Stimulated activated CD4-positive, alpha-beta T cell treated with anti-CD3 and anti-CD28 coated beads, Interleukin-12 subunit alpha, Interleukin-12 subunit beta, amount 100 ng/mL, for 48 hours (primary cell): ENCODE data around the gene ZBTB21.
"Not testable (repeated sequence)": the region's sequence is repeated elsewhere in the genome, so short reads cannot be mapped to it uniquely, and the experiment has no call there.

Source experiments
- DNase-seq, 3 donors: peaks; one replicate each; pipeline ENCODE4 v3.0.0-alpha.2; 2020; ENCODE audit warnings: low read depth in 2 of 3, low spot score in 1 of 3

ZBTB21 gene

DNA sequence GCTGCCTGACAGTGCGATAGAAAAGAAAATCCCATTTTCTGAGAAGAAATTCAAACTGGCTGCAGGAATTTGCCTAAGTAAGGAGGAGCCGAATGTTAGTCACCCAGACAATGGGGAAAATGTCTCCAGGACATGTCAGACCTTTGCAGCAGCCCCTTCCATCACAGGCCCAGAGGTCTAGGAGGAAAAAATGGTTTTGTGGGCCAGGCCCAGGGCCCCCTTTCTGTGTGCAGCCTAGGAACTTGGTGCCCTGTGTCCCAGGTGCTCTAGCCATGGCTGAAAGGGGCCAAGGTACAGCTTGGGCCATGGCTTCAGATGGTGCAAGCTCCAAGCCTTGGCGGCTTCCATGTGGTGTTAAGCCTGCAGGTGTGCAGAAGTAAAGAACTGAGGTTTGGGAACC lies 14.6 kb downstream of the ZBTB21 start:
- DNase-seq = no peak

DNA sequence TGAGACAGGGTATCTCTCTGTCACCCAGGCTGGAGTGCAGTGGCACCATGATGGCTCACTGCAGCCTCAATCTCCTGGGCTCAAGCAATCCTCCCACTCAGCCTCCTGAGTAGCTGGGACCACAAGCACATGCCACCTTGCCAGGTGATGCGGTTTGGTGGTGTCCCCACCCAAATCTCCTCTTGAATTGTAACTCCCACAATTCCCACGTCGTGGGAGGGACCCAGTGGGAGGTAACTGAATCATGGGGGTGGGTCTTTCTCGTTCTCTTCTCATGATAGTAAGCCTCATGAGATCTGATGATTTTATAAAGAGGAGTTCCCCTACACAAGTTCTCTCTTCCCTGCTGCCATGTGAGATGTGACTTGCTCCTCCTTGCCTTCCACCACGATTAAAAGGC lies 15.5 kb downstream of the ZBTB21 start:
- DNase-seq = not testable (repeated sequence)

DNA sequence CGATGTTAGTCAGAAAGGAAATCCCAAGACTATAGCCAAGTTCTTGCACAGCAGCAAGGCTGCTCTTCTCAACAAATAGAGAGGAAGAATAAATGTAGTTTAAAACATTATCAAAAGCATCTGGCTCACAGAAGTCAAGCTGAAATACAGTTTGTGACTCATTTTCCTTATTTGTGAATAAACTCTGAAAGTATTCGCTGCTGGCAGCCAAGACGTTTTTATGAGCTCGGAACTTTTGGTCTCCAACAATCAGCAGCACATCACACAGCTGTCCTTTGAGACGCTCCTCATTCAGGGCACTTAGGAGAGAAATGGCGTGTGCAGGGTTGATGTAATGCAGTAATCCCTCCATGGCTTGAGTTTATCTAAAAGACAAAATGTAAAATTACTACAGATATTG lies 16.4 kb downstream of the ZBTB21 start:
- DNase-seq = no peak

DNA sequence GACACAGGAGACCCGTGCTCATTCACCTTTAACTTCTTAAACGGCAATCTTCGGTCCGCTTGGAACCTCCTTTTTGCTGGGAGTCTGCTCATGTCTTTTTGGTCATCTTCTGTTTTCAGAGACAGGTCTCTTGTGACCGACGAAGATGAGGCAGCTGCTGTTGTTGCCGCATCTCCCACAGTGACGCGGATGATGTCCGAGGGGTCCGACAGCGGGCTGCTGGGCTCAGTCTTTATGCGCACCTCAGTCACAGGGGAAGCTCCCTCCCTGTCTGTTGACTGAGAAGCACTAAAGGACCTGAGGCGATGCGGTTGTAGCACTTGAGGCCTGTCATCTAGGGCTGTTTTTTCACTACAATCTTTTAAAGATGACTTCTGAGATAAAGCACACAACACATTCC lies 17.6 kb downstream of the ZBTB21 start:
- DNase-seq = no peak

DNA sequence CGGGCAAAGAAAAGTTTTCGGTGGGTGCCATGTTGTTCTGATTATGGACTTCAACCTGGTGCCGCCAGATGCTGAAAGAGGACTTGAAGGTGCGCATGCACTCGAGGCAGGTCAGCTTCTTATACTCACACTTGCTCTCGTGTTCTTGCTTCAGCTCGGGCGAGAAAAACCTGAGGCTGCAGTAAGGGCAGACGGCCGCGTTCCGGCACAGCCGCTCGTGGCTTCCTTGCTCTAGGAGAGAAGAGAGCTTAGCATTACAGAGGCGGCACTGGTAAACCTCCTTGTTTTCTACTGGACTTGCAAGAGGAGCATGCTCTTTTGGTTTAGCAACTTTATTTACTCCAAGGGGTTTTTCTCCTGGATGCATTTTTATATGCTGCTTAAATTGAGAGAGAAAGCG lies 18.5 kb downstream of the ZBTB21 start:
- DNase-seq = no peak

DNA sequence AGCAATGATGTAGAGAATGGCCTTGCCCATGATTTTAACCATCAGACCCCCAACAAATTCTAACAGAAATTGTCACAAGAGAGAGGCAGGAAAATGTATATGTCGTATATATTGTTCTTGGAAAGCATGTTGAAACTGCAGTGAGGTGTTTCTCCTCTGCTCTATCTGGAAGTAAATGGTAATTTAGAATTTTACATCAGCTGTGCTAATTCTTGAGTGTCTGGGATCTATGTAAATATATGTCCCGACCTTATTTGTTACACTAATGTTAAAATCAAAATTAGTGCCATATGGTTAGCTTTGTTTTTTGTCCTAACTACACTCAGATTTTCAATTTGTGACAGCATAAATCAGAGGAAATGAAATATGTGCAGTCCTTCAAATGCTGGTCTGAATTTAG lies 20.5 kb downstream of the ZBTB21 start:
- DNase-seq = no peak

DNA sequence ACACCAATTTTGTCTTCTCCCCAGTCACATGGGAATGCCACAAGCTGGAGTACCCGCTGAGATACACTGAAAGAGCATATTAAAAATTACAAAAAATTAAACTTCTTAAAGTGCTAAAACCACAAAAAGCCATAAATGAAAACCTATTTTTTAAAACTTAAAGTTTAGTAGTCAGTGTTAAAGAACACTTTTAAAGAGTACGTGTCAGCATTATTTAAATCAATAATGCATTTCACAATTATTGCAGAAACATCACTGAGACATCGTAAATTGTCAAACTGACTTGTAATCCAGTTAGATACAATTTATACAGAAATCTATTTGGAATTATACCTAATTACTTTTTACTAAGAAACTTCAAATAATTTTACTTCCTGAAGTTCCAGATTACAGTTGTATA lies 22.9 kb downstream of the ZBTB21 start:
- DNase-seq = no peak

DNA sequence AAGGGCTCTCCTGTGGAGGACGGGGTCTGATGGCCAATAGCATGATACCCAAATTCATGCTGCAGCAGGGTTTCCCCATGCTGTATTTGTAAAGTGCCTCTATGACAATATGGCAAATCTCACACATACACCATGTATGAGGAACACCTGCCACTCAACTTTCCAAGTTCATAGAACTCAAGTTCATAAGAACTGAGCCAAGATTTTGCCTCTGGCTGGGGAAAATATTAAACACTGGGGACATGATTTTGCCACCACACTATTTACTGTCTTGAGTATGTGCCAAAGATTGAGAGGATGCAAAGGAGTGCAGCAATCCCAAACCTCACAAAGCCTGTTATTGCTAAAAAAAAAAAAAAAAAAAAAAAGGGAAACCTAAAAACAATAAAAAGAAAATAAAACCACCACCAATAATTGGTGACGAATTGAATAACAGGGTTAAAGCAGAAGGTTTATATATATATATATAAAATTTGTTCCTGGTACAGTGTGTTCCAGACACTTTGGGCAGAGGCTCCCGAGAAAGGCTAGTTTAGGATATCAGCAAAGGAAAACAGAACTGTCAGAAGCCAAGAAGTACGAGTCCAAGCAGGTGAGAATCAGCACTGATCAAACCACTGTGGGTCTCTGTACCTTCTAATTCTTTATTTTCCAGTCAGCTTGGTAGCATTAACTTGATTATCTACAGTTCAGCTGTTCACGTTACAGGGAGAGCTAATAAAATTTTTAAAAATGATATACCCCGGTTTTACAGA lies 24.3 kb downstream of the ZBTB21 start:
- DNase-seq = no peak

DNA sequence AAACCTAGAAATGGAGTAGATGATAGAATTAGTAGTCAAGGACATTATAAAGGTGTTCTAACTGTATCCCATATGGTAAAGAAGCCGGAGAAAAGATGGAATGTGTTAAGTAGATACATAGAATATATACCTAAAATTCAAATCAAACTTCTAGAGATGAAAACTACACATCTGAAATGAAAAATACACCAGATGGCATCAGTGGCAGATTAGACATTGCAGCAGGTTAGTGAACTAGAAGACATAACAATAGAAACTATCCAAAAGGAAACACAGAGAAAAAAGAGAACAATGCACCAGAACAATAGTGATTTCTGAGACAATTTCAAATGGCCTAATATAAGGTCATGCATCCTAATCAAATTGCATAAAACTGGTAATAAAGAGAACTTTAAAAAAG lies 26.9 kb downstream of the ZBTB21 start:
- no peak for DNase-seq

DNA sequence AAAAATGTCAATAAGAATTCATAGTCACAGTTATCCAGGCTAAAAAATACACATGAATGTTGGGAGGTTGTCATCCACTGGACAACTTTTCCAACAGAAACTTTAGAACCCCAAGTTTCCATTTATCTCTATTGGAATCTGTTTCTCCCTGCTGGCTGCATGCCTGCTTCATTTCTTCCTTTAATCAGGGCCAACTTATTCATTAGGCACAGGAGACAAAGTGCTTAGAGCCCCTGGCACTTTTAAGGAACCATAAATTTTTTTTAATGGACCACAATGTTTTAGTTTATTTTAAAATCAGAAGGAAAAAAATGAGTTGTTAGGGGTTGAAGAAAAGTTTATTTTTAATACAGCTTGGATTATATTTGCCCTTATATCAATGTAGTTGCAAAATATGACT lies 29.6 kb downstream of the ZBTB21 start:
- DNase-seq = no peak

DNA sequence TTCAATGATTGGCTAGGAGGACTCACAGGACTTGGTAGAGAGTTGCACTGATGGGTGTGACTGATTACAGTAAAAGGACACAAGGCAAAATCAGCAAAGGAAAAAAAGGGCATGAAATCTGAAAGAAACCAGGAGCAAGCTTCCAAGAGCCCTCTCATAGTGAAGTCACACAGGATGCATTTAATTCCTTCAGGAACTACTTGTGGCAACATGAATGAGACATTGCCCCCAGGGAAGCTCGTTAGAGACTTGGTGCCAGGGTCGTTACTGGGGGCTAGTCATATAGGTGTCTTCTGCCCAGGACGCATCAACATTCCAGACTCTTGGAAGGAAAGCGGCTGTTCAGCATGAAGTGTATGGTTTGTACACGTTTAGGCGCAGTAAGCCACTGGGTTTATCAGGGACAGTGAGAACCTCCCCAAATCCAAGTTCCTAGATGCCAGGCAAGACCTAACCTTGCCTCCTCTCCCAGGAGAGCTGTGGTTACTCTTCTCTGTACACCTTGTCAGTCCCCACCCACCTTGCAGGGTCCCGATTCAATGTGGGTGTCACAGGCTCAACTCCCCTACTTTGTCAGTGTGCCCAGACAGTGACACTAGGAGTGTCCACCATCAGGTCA lies 30.3 kb downstream of the ZBTB21 start:
- no peak for DNase-seq

DNA sequence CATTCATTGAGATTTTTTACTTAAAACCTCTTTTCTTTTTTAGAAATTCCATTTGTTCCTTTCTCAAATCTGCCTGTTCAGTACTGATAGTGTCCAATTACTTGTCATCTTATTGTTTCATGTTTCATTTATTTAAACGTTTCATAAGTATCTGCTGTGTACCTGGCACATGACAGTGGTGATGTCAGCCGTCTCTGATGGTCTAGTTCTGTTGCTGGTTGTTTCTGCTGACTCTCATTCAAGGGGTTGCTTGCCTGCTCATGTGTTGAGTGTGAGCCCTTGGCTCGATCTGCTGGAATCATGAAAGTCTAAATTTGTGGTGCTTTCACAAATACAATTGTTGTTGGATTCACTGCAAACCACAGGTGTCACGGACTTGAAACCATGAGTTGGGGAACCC lies 30.8 kb downstream of the ZBTB21 start:
- DNase-seq = no peak

DNA sequence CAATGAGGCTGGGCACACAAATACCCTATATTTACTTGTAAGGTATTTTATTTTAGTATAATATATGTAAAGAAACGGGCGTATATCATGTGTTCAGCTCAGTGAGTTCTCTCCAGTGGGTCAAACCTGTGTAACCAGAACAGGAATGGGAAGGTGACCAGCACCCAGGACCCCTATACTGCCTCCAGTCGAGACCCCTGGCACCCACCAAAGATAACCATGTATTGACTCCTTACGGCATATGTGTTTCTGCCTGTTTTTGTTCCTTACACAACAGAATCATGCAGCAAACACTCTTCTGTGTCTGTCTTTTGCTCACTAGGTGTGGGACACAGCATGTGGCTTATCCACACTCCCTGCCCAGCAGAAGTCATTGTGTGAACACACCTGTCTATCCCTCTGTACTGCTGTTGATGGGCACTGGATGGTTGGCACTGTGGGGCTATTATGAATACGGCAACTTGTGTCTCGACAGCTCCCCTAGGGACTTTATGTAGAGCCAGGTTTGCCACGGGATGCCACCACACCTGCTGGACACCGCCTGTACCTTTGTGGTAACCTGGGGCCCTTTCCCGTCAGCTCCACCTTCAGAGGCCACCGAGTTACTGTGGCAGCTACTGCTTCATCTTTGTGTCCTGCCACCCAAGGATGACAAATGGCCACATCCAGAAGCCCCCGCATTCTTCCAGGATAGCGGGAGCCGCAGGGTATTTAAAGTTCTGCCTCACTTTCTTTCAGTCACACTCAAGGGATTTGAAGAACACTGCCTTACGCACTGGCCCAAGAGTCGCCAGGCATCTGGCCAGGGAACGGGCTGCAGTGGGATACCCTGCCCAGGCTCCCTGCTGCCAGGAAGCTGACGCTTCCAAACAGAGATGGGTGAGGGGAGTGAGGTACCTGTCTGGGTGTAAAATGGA lies 32.9 kb downstream of the ZBTB21 start:
- no peak for DNase-seq

DNA sequence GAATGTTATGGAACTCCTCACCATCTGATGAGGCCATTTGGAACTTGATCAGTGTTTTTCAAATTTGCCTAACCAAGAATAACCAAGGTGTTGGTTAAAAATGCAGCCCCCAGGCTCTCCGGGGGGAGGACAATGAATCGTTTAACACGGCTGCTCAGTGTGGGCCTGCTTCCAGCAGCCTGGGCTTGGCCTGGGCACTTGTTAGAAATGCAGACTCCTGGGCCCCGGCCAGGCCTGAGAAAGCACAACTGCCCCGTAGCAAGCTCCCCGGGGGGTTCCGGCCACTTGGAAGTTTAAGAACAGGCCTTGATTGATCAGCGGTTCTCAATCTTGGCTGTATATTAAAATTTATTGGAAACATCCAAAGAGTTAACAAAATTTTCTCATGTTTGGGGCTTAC lies 33.5 kb downstream of the ZBTB21 start:
- no peak for DNase-seq

DNA sequence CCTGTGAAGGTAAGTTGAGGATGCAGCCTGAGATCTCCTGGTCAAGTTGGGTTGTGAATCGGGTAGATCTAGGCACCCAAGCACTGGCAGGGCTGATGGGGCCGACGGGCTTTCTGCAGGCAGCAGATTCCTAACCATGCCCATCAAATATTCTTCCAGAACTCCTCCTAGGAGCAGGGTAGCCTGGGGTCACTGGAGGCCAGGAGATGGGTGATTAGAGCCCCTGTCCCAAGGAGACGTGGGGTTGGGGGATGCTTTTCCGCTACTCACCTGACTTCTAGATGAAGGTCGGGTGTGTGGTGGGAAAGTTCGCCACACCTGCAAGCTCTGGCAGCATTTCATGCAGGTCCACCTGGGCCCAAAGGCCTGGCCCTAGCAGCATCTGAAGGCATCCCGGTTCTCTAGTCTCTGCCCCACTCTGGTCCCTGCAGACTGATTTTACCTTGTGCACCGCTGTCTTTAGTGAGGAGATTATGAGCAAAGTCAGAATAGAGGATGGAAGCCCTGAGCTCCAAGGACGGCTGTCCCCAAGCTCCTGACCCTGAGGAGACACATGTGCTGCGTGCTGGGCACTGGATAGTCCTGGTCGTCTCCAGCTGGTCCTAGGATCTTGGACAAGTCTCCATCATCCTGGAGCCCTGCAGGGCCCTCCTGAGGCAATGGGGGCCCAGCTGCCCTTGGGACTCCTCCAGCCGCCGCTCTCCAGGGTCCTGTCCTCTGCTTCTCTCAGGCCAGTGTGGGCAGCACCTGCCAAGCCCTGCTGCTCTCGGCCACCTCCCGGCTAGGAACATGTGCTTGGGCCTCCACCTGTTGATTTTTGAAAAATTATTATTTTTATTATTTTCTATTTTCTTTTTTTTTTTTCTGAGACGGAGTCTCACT lies 34.5 kb downstream of the ZBTB21 start:
- DNase-seq = no peak

DNA sequence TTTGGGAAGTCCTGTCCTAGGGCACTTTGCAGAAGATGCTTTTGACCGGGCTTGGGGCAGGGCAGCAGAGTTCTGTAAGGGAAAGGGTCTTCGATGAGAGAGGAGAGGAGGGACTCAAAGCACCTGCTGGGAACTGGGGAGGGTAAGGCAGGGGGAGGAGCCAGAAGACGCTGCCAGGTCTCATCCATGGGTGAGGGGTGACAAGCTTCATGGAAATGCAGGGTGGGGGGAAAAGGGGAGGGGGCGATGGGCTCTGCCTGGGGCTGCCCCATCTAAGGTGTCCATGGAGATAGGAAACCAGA lies 35.5 kb downstream of the ZBTB21 start:
- no peak for DNase-seq

DNA sequence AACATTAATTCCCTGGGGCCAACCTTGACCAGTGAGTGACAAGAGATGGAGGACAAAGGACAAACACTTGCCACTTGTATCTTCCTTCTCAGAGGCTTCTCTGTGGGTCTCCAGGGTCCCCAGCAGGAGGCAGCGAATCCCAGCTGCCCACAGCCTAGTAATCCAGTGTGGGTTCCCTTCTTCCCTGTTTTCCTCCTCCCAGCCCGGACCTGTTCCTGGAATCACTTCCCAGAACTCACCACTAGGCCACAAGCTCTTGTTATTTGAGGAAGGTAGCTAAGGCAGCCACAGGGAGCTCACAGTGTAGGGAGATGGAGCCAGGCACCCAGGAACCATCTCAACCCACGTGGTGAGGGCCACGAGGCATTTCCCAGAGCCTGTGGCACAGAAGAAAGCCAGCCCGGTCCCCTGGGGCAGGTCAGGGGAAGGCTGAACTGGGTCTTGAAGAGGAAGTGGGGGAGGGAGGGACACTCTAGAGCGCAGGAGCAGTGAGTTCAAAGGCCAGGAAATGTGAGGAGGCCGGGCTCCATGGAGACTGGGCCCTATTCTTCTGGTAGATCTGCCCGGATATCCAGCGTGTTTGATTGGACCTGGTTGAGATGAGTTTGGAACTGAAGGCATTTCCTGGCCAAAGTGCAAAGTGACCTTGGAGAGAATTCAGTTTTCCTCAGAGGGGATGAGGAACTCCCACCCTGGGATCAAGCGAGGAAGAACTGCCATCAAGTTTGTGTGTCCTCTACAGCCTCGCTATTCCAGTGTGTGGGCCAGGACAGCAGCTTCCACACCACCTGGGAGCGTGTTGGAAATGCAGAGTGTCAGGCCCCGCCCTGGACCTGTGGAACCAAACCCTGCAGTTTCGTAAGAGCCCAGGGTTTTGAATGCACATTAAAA lies 36.1 kb downstream of the ZBTB21 start:
- no peak for DNase-seq

DNA sequence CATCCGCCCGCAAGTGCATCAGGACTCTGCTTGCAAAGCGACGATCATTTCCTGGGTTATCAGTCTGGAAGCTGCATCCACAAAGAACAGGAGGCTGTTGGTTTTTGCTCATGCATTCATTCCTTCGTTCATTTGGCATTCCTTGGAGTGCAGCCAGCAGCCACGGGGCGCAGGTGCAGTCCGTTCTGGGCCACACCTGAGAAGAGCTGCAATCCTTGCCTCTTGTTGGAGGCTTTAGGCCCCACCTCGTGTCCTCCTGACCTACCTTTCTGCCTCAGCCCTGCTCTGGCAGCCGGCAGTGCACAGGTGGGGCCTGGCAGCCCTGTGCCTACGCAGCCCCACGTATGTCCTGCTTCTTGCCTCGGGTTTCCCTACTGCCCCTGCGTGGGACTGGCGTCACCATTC lies 36.7 kb downstream of the ZBTB21 start:
- no peak for DNase-seq

DNA sequence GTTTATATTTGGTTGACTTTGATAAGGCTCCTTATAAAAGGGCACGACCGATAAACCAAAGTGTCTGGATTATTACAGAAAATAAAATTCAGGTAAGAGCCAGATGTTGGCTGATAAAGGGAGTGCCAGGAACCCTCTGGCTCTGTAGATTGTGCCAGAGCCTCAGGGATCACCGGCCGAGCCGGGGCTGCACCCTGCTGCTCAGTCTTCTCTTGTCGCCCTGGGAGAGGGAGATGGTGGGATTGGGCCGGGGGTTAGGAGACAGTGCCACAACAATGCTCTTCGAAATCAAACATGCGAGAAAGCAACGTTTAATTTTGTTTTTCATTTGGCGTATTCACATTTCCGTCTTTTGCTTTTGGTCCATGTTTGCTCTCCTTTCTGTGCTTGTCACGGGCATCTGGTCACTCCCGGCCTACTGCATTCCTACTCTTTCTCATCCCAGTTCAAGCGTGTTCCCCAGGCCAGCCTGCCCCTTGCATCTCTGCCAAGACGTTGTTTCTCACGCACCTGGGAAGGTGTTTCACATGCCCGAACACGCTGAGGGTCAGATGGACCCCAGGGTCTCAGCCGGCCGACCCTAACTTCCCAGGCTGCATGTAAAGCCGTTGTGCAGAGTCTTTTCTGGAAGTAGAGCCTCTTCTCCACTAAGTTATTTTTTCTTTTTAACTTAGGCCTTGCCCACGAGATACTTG lies 37.5 kb downstream of the ZBTB21 start:
- no peak for DNase-seq

DNA sequence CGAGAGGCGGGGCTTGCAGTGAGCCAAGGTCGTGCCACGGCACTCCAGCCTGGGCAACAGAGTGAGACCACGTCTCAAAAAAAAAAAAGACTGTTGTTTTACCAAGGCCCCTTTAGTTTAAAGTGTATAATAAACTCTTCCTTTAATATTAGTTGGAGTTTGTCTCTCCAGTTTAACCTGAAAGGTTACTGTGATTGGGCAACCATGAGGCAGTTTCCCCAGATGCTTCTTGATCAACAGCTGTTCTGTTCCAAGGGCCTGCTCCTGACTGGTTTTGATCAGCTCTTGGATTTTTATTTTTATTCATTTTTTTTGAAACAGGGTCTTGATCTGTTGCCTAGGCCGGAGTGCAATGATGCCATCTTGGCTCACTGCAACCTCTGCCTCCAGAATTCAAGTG lies 38.3 kb downstream of the ZBTB21 start:
- no peak for DNase-seq
